K562 (cell line): ENCODE results near the gene HAPSTR1. TPM values are rescaled to one million over a fixed set of nuclear protein-coding genes. Genes with fewer than 3 reads are reported as not detected.

Source experiments
- AFF1 ChIP-seq, 2 experiments: fragments of 450-650 bp; IDR thresholded peaks; 2 replicates each; pipeline ENCODE4 v1.6.1; 2018; ENCODE audit warnings: mild to moderate bottlenecking in 2 of 2, low read depth in 1 of 2; ENCODE audit not compliant: partially characterized antibody in 2 of 2
- BCL6 ChIP-seq: fragments of 250-450 bp; sonication (Bioruptor Pico); IDR thresholded peaks from 2 replicates; pipeline ENCODE4 v1.4.0; 2020
- CCNT2 ChIP-seq: IDR thresholded peaks from 2 replicates; pipeline ENCODE4 v1.6.1; 2011; ENCODE audit warnings: borderline replicate concordance, low read depth, mild to moderate bottlenecking, moderate library complexity, mixed read lengths, low read length; ENCODE audit not compliant: insufficient read length; ENCODE audit errors: extremely low read depth
- ILF3 ChIP-seq: fragments of 450-650 bp; IDR thresholded peaks from 2 replicates; pipeline ENCODE4 v1.6.1; 2018; ENCODE audit warnings: antibody characterized with exemption, mild to moderate bottlenecking, moderate library complexity, borderline replicate concordance
- POLR2B ChIP-seq: fragments of 450-650 bp; IDR thresholded peaks from 2 replicates; pipeline ENCODE4 v1.6.1; 2018; ENCODE audit warnings: low read depth; ENCODE audit not compliant: partially characterized antibody
- RBM39 ChIP-seq: fragments of 200-400 bp; formaldehyde crosslinking; optimal IDR thresholded peaks from 2 replicates; pipeline ENCODE3; 2018; ENCODE audit warnings: low read depth, low read length
- SRSF3 ChIP-seq: fragments of 200-400 bp; formaldehyde crosslinking; IDR thresholded peaks from 2 replicates; pipeline ENCODE4 v1.6.1; 2016; ENCODE audit warnings: mild to moderate bottlenecking, low read length, moderate library complexity; ENCODE audit not compliant: insufficient read depth
- ZBTB11 ChIP-seq, 3 experiments: fragments of 200-800 bp in 1 of 3; fragments of 250-450 bp in 1 of 3; fragments of 450-650 bp in 1 of 3; sonication (Bioruptor Pico) in 1 of 3; sonication (Bioruptor generic) in 1 of 3; formaldehyde crosslinking in 1 of 3; IDR thresholded peaks; 2 replicates each; pipeline versions ENCODE4 v1.6.1 to v1.8.0; 2016 to 2022; ENCODE audit warnings: mild to moderate bottlenecking in 2 of 3, missing genetic modification characterization in 2 of 3, missing compliant biosample characterization in 1 of 3, moderate library complexity in 1 of 3
- ZFX ChIP-seq: sonication (generic); formaldehyde crosslinking; IDR thresholded peaks from 2 replicates; pipeline ENCODE4 v1.8.0; 2022; ENCODE audit warnings: mild to moderate bottlenecking, missing genetic modification reagents, moderate library complexity
- ZNF318 ChIP-seq, 2 experiments: fragments of 450-650 bp; IDR thresholded peaks; 2 replicates each; pipeline ENCODE4 v1.6.1; 2016; ENCODE audit warnings: mild to moderate bottlenecking in 2 of 2, borderline replicate concordance in 1 of 2, low read depth in 1 of 2, moderate library complexity in 1 of 2
- polyA plus RNA-seq, 8 experiments: library from polyadenylated mRNA; depleted of rRNA in 4 of 8; stranded (reverse) in 5 of 8; unstranded in 3 of 8; fragments of >200 nt; fragmentation: Nextera tagmentation in 2 of 8; fragmentation: Illumina TruSeq in 1 of 8; extraction: Ambion mirVana in 2 of 8; extraction: Trizol in 1 of 8; gene quantifications; 2 replicates each; pipeline versions ENCODE4 v1.2.1 to v1.2.3, GENCODE V29; 2011 to 2014; ENCODE audit warnings: inconsistent platforms in 1 of 8, missing spikeins in 1 of 8
- total RNA-seq, 7 experiments: library from RNA; depleted of rRNA in 6 of 7; stranded (reverse); fragments of >200 nt in 6 of 7; fragmentation: Illumina TruSeq in 2 of 7; extraction: Trizol in 2 of 7; gene quantifications; 2 replicates each; pipeline versions ENCODE4 v1.2.1 to v1.2.3, GENCODE V29; 2011 to 2021; ENCODE audit warnings: low replicate concordance in 1 of 7

HAPSTR1 gene
- total and polyA plus RNA-seq, 9 of the 15 experiments (the other 6 are each of a cell fraction or from before 2014, with no cell fraction given), result 10.8 to 67.9 (median 36.5) TPM

- TF ChIP-seq ZBTB11 (CRISPR knock-in tag; IDR thresholded peaks at IDR 0.05) (no peak), ZNF318 (IDR thresholded peaks at IDR 0.05; ENCODE audit: borderline replicate concordance in 1 of 2, low read depth in 1 of 2) (peak in 1 of 2 experiments; percentile 89; a peak in 2 of 4 replicates), POLR2B (no peak), SRSF3 (no peak), BCL6 (CRISPR knock-in tag) (no peak), ILF3 (no peak), RBM39 (no peak), ZFX (peak; percentile 24; the same call in 1 of the 2 replicates), AFF1 (IDR thresholded peaks at IDR 0.05; ENCODE audit: low read depth in 1 of 2, partially characterized antibody in 2 of 2) (no peak), CCNT2 (peak; percentile 62)
These were observed 43.6 kb upstream of the HAPSTR1 start (continued) for GRCh38 chr16:9047689-9048301.
